Stimulated activated CD8-positive, alpha-beta memory T cell treated with anti-CD3 and anti-CD28 coated beads, Interleukin-4, amount 100 ng/mL, for 24 hours (primary cell): Measurements from ENCODE around the gene ANGEL2.
"Not testable (repeated sequence)": the region's sequence is repeated elsewhere in the genome, so short reads cannot be mapped to it uniquely, and the experiment has no call there.

Experiments
- DNase-seq: peaks from one replicate; pipeline ENCODE4 v3.0.0-alpha.2; 2020; ENCODE audit warnings: low read depth

The ANGEL2 gene

GRCh38 chr1:213015099-213016050 lies at the start of gene ANGEL2:
TSS of gene ANGEL2 (minus strand) at chr1:213015867. CDS start at chr1:213015671, 196 bp downstream.
- DNase-seq = peak; percentile 91

- DNase-seq = no peak
Measured at GRCh38 chr1:213061263-213061662, 45.6 kb upstream of the ANGEL2 start.

GRCh38 chr1:213060836-213061235 lies 45.2 kb upstream of the ANGEL2 start:
- no peak for DNase-seq

GRCh38 chr1:213057264-213058059 lies 41.8 kb upstream of the ANGEL2 start:
- DNase-seq = no peak

GRCh38 chr1:213055767-213056166 lies 40.1 kb upstream of the ANGEL2 start:
- no peak for DNase-seq

GRCh38 chr1:213054733-213055591 lies 39.3 kb upstream of the ANGEL2 start:
- DNase-seq = no peak

GRCh38 chr1:213054142-213054541 lies 38.5 kb upstream of the ANGEL2 start:
- DNase-seq = no peak

- no peak for DNase-seq
Measured at GRCh38 chr1:213053455-213053854, 37.8 kb upstream of the ANGEL2 start.

- no peak for DNase-seq
Measured at GRCh38 chr1:213051881-213052202, 36.2 kb upstream of the ANGEL2 start.

GRCh38 chr1:213051127-213051880 lies 35.6 kb upstream of the ANGEL2 start, which contains the start of gene RPS6KC1:
TSS of gene RPS6KC1 (plus strand) at chr1:213051241. CDS start at chr1:213051405, 164 bp downstream.
- DNase-seq = peak; percentile 78

- DNase-seq = no peak
Measured at GRCh38 chr1:213050745-213051126, 35.1 kb upstream of the ANGEL2 start.

- no peak for DNase-seq
Measured at GRCh38 chr1:213049232-213049631, 33.6 kb upstream of the ANGEL2 start.

- DNase-seq = not testable (repeated sequence)
Measured at GRCh38 chr1:213045321-213046226, 29.9 kb upstream of the ANGEL2 start.

GRCh38 chr1:213041443-213041842 lies 25.8 kb upstream of the ANGEL2 start:
- DNase-seq = no peak

GRCh38 chr1:213035573-213035972 lies 19.9 kb upstream of the ANGEL2 start:
- no peak for DNase-seq

GRCh38 chr1:213034713-213035112 lies 19.0 kb upstream of the ANGEL2 start:
- DNase-seq = no peak

GRCh38 chr1:213032651-213033050 lies 17.0 kb upstream of the ANGEL2 start:
- DNase-seq = no peak

GRCh38 chr1:213027024-213027423 lies 11.4 kb upstream of the ANGEL2 start:
- DNase-seq = not testable (repeated sequence)

GRCh38 chr1:213020016-213020415 lies 4.3 kb upstream of the ANGEL2 start:
- DNase-seq = no peak

GRCh38 chr1:213019450-213019849 lies 3.8 kb upstream of the ANGEL2 start:
- no peak for DNase-seq
